A673 (cell line): ENCODE results near the gene LMNTD2. TPM values are rescaled to one million over a fixed set of nuclear protein-coding genes. Genes with fewer than 3 reads are reported as not detected.

Experiments
- BruUV-seq: library from RNA; stranded (reverse); fragments of 400-500 nt; replicated peaks from 2 replicates; lab custom pipeline; 2021; lab: Mats Ljungman, UMichigan
- CTCF ChIA-PET: fragments of 300-600 bp; sonication (Branson Sonifier 250); formaldehyde crosslinking; loops from one replicate; lab custom pipeline; 2022; ENCODE audit warnings: antibody characterized with exemption; lab: Charles Lee
- POLR2A ChIA-PET: fragments of 300-600 bp; sonication (Branson Sonifier 250); formaldehyde crosslinking; loops from one replicate; lab custom pipeline; 2022; ENCODE audit warnings: antibody characterized with exemption; ENCODE audit not compliant: low non-redundant PET; lab: Charles Lee
- DNase-seq: peaks from one replicate; pipeline ENCODE4 v3.0.0-alpha.2; 2015; ENCODE audit warnings: low spot score
- H3K27ac ChIP-seq: fragments of 200-600 bp; sonication (generic); 2 replicates; pipeline ENCODE4 v1.5.1; 2016; ENCODE audit warnings: mixed run types, low read depth, mild to moderate bottlenecking, mixed read lengths, antibody characterized with exemption, low read length; ENCODE audit not compliant: poor library complexity, severe bottlenecking
- H3K27me3 ChIP-seq: fragments of 200-600 bp; sonication (generic); replicated peaks from 2 replicates; pipeline ENCODE4 v1.6.1; 2017; ENCODE audit warnings: mixed run types, low read depth, mild to moderate bottlenecking, mixed read lengths, antibody characterized with exemption, low read length; ENCODE audit not compliant: insufficient read depth, poor library complexity
- H3K36me3 ChIP-seq: fragments of 200-600 bp; sonication (generic); 2 replicates; pipeline ENCODE4 v1.6.1; 2016; ENCODE audit warnings: mixed run types, mild to moderate bottlenecking, mixed read lengths, antibody characterized with exemption, low read length; ENCODE audit not compliant: insufficient read depth, poor library complexity, severe bottlenecking
- H3K4me1 ChIP-seq: fragments of 200-600 bp; sonication (generic); 2 replicates; pipeline ENCODE4 v1.6.1; 2017; ENCODE audit warnings: mixed run types, mild to moderate bottlenecking, mixed read lengths, antibody characterized with exemption, low read length; ENCODE audit not compliant: insufficient read depth, poor library complexity, severe bottlenecking
- H3K4me3 ChIP-seq: fragments of 200-600 bp; sonication (generic); 2 replicates; pipeline ENCODE4 v1.5.1; 2016; ENCODE audit warnings: low read depth, mixed run types, mild to moderate bottlenecking, mixed read lengths, low read length; ENCODE audit not compliant: poor library complexity, severe bottlenecking
- H3K9me3 ChIP-seq: fragments of 200-600 bp; sonication (generic); 2 replicates; pipeline ENCODE4 v1.6.1; 2016; ENCODE audit warnings: mixed run types, low read depth, mild to moderate bottlenecking, mixed read lengths, antibody characterized with exemption, low read length; ENCODE audit not compliant: poor library complexity, severe bottlenecking
- CTCF ChIP-seq: fragments of 300-800, 200-600 bp; sonication (generic); conservative IDR thresholded peaks from 2 replicates; pipeline ENCODE4 v1.5.1; 2017; ENCODE audit warnings: low read depth, mild to moderate bottlenecking, antibody characterized with exemption, low read length, moderate library complexity, mixed read lengths
- EZH2 ChIP-seq: fragments of 200-600 bp; sonication (generic); IDR thresholded peaks from 2 replicates; pipeline ENCODE4 v1.6.1; 2017; ENCODE audit warnings: borderline replicate concordance, low read depth, mild to moderate bottlenecking, mixed read lengths, antibody characterized with exemption, low read length; ENCODE audit not compliant: poor library complexity, severe bottlenecking
- intact Hi-C: fragments of 100-400 bp; cut with micrococcal nuclease; formaldehyde crosslinking; loops from one replicate; pipeline ENCODE4 v1.10.0; 2022; ENCODE audit not compliant: unreplicated experiment
- microRNA-seq: library from miRNA; unstranded; fragments of <30 nt; microRNA quantifications from one replicate; pipeline ENCODE4 v1.2.0, GENCODE V29; 2021
- total RNA-seq: library from RNA; stranded (reverse); gene quantifications from 2 replicates; pipeline ENCODE4 v1.2.3, GENCODE V29; 2021

The LMNTD2 gene
- total RNA-seq, 1 experiment from 2014 or later: 1.1 TPM

DNA sequence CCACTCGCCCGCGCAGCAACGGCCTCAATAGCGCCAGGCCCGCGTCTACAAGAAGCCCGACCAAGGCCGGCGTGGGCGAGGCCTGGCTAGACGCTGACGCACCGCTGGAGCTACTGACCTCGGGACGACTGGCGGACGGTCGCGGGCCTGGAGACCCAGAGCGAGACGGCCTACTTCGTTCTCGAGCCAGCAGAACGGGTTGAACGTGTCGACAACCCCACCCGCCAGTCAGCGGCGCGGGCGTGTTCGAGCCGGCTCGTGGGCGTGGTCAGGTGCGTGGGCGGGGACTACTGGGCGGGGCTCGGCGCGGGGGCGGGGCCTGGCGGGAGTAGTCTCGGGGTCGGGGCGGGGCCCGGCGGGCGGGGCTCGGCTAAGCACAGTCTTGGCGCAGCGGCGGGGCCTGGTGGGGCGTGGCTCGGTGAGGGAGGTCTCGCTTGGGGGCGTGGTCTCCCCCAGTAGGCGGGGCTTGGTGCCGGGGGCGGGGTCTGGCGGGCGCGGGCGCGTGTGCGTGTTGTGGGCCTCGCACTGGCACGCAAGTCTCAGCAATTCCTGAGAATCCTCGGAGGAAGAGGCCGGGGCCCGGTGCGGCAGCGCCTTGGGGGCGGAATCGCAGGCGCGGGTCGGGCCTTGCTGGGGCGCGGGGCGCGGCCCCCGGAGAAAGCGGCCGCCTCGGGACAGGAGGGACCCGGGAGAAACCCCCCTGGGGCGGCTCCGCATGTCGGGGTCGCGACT, 53.4 kb downstream of the LMNTD2 start, which contains the start of gene RNH1:
Gene RNH1, minus strand, starts transcription at position 248 of the 732 bp plus-strand sequence. CDS start 5,080 bp downstream, outside the sequence.
- Histone ChIP-seq H3K4me1 (peaks cover 14% of the 10 kb centered on the region), H3K27me3 (no peaks in the 10 kb centered on the region), H3K36me3 (no peaks in the 10 kb centered on the region), H3K27ac (peak within 1 kb of the TSS; percentile 100), H3K4me3 (peak within 1 kb of the TSS; percentile 91), H3K9me3 (no peaks in the 10 kb centered on the region)
- intact Hi-C loops: no loop called here
- TF ChIP-seq CTCF: no peak
- TF ChIP-seq EZH2: no peak
- CTCF ChIA-PET: no interaction called here
- DNase-seq: peak; percentile 94
- BruUV-seq: no TSS peak
- POLR2A ChIA-PET: interaction anchor here (1.0 kb wide), 1 partner anchor 100 kb away, joined by 4 read pairs; no protein-coding TSS in a partner anchor

DNA sequence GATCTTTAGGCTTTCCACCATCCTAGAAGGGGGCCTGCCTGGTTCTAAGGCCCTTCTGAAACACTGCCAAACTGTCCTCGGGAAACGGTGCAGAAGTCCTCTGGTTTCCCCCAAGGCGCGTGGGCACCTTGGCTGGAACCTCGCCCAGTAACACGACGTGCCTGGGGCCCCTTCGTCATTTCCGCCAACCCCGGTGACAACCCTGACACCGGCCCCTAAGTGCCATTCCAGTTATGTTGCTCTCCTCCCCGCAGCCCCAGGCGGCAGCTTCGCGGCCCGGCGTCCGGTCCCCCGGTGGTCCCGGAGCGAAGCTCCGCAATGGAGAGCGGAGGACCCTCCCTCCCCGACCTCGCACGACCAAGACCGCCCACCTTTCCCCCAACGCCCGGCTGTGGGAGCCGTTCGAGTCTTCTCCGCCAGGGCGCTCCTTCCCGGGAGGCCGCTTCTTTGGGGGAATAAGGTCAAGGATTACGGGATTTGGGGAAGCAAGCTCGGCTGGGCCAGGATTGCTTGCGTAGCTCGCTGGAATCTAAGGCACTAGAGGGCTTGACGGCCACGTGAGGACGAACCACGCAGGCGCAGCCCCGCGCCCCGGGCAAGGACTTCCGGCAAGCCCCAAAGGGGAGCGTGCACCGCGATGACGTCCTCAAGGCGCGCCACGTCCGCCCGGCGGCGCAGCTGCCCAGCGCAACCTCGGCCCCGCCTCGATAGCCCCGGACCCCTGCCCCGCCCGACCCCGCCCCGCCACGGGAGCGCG, 54.1 kb downstream of the LMNTD2 start:
- Histone ChIP-seq H3K9me3 (no peaks in the 10 kb centered on the region), H3K4me1 (peaks cover 14% of the 10 kb centered on the region), H3K36me3 (peaks cover 5% of the 10 kb centered on the region), H3K27ac (peak overlapping the region; percentile 100), H3K27me3 (no peaks in the 10 kb centered on the region), H3K4me3 (peak overlapping the region; percentile 91)
- intact Hi-C loops: no loop called here
- ChIA-PET CTCF (no interaction called here), POLR2A (interaction anchor here (1.0 kb wide), 1 partner anchor 99 kb away, joined by 4 read pairs; no protein-coding TSS in a partner anchor)
- peak; percentile 97 for DNase-seq
- BruUV-seq: TSS peak; percentile 54
- TF ChIP-seq EZH2: no peak
- TF ChIP-seq CTCF: no peak

- Histone ChIP-seq H3K27me3 (no peaks in the 10 kb centered on the region), H3K4me3 (peak overlapping the region; percentile 91), H3K36me3 (peaks cover 10% of the 10 kb centered on the region), H3K27ac (peak overlapping the region; percentile 100), H3K4me1 (peaks cover 14% of the 10 kb centered on the region), H3K9me3 (no peaks in the 10 kb centered on the region)
- CTCF ChIA-PET: no interaction called here
- intact Hi-C loops: no loop called here
- no peak for DNase-seq
- POLR2A ChIA-PET: interaction anchor here (0.7 kb wide), 1 partner anchor 307 kb away, joined by 5 read pairs; no protein-coding TSS in a partner anchor
- no TSS peak for BruUV-seq
- no peak for TF ChIP-seq EZH2
- no peak for TF ChIP-seq CTCF
Observed at GRCh38 chr11:504994-505344, 55.6 kb downstream of the LMNTD2 start.

Small RNA genes lying within 50 kb of the gene (microRNA-seq; reads per million reads assigned to microRNA genes)
- 163 reads per million, percentile 69 among the genes with 10 or more reads in this experiment for gene MIR210

Other genes with a start within 250 kb of the LMNTD2 start
- 24.4 and 34.1 TPM in 2 replicates for gene IFITM1, start 246.7 kb downstream of the LMNTD2 start, total RNA-seq
- gene IFITM3, start 239.9 kb downstream of the LMNTD2 start, total RNA-seq: 87.6 and 99.8 TPM in 2 replicates
- gene B4GALNT4, start 191.2 kb downstream of the LMNTD2 start, total RNA-seq: 19.0 and 28.9 TPM in 2 replicates
- not detected in 2 replicates for gene PKP3, start 166.5 kb downstream of the LMNTD2 start, total RNA-seq
- 16.6 and 17.6 TPM in 2 replicates for gene SIGIRR, start 145.7 kb downstream of the LMNTD2 start, total RNA-seq
- gene ANO9, start 118.7 kb downstream of the LMNTD2 start, total RNA-seq: 0.26 TPM in 1 of 2 replicates, not detected in the other
- gene PTDSS2, start 110.5 kb downstream of the LMNTD2 start, total RNA-seq: 33.5 and 37.6 TPM in 2 replicates
- 94.6 and 95.4 TPM in 2 replicates for gene RNH1, start 53.5 kb downstream of the LMNTD2 start, total RNA-seq
- gene HRAS, start 25.2 kb downstream of the LMNTD2 start, total RNA-seq: 82.8 and 90.2 TPM in 2 replicates
- 2.1 and 2.5 TPM in 2 replicates for gene LRRC56, start 23.2 kb downstream of the LMNTD2 start, total RNA-seq
- 4.6 and 6.2 TPM in 2 replicates for gene RASSF7, start 232 bp upstream of the LMNTD2 start, total RNA-seq
- 40.2 and 43.0 TPM in 2 replicates for gene PHRF1, start 15.7 kb upstream of the LMNTD2 start, total RNA-seq
- 8.7 and 8.8 TPM in 2 replicates for gene IRF7, start 55.2 kb upstream of the LMNTD2 start, total RNA-seq
- not detected in 2 replicates for gene CDHR5, start 64.2 kb upstream of the LMNTD2 start, total RNA-seq
- 1.1 TPM in 1 of 2 replicates, not detected in the other for gene SCT, start 66.4 kb upstream of the LMNTD2 start, total RNA-seq
- 3.0 and 3.7 TPM in 2 replicates for gene DRD4, start 76.5 kb upstream of the LMNTD2 start, total RNA-seq
- 56.3 and 56.7 TPM in 2 replicates for gene DEAF1, start 134.5 kb upstream of the LMNTD2 start, total RNA-seq
- 13.6 and 17.6 TPM in 2 replicates for gene TMEM80, start 135.1 kb upstream of the LMNTD2 start, total RNA-seq
- gene EPS8L2, start 145.5 kb upstream of the LMNTD2 start, total RNA-seq: 0.66 and 0.90 TPM in 2 replicates
- 173 and 175 TPM in 2 replicates for gene TALDO1, start 186.7 kb upstream of the LMNTD2 start, total RNA-seq
- 81.3 and 82.9 TPM in 2 replicates for gene GATD1, start 216.7 kb upstream of the LMNTD2 start, total RNA-seq
- gene CEND1, start 229.4 kb upstream of the LMNTD2 start, total RNA-seq: 0.24 and 0.52 TPM in 2 replicates
- gene SLC25A22, start 237.5 kb upstream of the LMNTD2 start, total RNA-seq: 33.3 and 38.1 TPM in 2 replicates
- 20.6 and 23.9 TPM in 2 replicates for gene PIDD1, start 244.5 kb upstream of the LMNTD2 start, total RNA-seq
- 1,325 and 1,354 TPM in 2 replicates for gene RPLP2, start 249.2 kb upstream of the LMNTD2 start, total RNA-seq